IPS DF 6.9 (cell line): ENCODE data around the gene DEF6.

Experiments
- DNase-seq: peaks from one replicate; pipeline ENCODE4 v3.0.0-alpha.2; 2013; ENCODE audit warnings: low read depth, low spot score
- H3K27ac ChIP-seq: one replicate; pipeline ENCODE4 v1.5.1; 2013; ENCODE audit warnings: low read length, control low read depth
- H3K27me3 ChIP-seq: 2 replicates; pipeline ENCODE4 v1.6.1; 2013; ENCODE audit warnings: mild to moderate bottlenecking, low read length; ENCODE audit not compliant: control insufficient read depth, insufficient read depth
- H3K36me3 ChIP-seq: 2 replicates; pipeline ENCODE4 v1.6.1; 2013; ENCODE audit warnings: low read length; ENCODE audit not compliant: control insufficient read depth, insufficient read depth
- H3K4me1 ChIP-seq: 2 replicates; pipeline ENCODE4 v1.6.1; 2013; ENCODE audit warnings: low read length; ENCODE audit not compliant: control insufficient read depth, insufficient read depth
- H3K4me3 ChIP-seq: 2 replicates; pipeline ENCODE4 v1.5.1; 2013; ENCODE audit warnings: mild to moderate bottlenecking, low read length
- H3K9me3 ChIP-seq: 2 replicates; pipeline ENCODE4 v1.6.1; 2013; ENCODE audit warnings: low read length, inconsistent platforms; ENCODE audit not compliant: control insufficient read depth, insufficient read depth
- WGBS: extraction: QIAGEN DNeasy Blood & Tissue Kit; methylation state at CpG from one replicate; pipeline ENCODE4 v1.1.7; 2013; ENCODE audit warnings: mixed read lengths, missing lambda C conversion rate; ENCODE audit not compliant: insufficient read length, insufficient coverage; 5-methylcytosine and 5-hydroxymethylcytosine counted together

Gene DEF6

DNA sequence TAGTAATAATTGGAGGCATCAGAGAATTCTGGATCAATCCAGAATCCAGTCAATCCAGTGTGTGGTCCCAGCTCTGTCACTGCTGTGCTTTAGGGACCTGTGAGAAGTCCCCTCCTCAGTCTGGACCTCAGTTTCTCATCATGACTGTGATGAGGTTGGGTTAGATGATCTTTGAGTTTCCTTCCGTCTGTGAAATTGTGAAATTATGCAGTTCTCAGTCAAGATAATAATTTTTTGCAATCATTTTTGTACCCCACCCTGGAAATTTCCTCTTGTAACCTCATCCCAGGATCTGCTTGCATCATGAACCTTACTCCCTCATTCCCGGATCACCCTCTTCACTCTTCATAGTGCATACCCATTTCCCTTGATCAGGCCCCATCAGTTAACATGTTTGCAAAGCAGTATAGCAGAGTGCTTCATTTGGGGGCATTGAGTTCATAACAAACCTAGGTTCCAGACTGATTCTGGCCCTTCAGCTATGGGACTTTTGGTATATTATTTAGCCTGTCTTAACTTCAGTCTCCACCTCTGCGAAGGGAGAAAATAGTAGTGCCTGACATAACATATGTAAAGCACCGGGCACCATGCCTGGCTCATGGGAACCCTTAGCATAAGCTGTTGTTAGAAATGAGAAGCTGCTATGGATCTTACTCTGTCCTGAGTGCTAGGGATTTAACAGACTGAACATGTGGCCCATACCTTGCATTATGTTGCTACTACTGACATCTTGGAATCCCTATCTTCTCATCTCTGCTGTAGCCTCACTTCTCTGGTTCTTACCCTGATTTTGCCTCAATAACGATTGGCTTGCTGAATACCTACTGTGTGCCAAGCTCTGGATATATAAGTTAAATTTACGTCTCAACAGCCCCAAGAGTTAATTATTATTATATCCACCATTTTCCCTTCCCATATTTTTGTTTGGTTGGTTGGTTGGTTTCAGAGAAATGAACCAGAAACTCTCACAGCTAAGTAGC lies 36.7 kb upstream of the DEF6 start:
- H3K27me3 ChIP-seq: no peaks in the 10 kb centered on the region
- WGBS: no CpG with 5 or more reads among the region's 6 CpGs
- H3K27ac ChIP-seq: no peak overlapping the region
- H3K9me3 ChIP-seq: no peaks in the 10 kb centered on the region
- H3K36me3 ChIP-seq: no peaks in the 10 kb centered on the region
- H3K4me1 ChIP-seq: no peaks in the 10 kb centered on the region
- DNase-seq: no peak
- H3K4me3 ChIP-seq: no peak overlapping the region; the same call in 1 of the 2 replicates

DNA sequence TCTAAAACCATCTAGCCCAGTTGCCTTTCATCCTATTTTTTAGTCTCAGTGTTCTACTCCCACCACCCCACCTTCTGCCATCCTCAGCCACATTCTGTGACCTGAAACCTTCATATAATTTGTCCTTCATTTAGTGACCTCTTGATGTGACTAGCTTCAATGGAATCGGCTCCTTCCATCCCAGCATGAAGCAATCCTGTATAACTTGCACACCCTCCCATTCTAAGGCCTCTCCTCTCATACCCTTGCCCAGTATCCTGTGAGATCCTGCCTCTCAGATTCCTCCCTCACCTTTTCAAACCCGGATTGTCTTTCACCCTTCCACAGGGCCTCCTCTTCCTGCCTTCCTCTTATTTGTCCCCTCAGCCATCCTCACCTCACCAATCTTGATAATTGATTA lies 35.0 kb upstream of the DEF6 start:
- WGBS: no CpG with 5 or more reads among the region's 2 CpGs
- DNase-seq: no peak
- no peaks in the 10 kb centered on the region for H3K9me3 ChIP-seq

DNA sequence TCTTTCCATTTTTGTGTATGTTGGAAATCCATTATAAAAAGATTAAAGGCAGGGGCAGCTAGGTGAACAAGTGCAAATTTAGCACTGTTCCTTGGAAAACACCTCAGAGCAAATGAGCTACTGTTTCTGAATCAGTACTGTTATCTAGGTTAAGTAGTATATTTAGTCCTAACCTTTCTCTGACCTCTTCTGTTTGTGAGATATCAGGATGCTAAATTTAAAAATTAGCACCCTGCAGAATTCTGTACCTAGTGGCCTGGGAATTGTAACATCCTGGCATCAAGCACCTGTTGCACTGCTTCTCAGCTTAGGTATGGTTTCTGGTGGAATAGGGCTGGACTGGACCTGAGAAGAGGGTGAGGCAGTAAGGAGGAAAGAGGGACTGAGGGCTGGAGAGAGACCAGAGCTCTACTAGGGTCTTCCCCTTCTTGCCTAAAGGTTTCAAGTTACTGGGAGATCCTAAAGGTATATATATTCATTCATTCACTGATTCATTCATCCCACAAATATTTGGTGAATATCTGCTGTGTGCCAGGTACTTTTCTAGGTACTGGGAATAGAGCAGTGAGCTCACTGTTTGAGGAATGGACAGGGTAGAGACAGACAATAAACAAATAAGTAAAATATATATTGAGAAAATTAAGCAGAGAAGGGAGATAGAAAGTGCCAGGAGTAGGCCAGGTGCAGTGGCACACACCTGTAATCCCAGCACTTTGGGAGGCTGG lies 32.9 kb upstream of the DEF6 start:
- Histone ChIP-seq H3K4me3 (no peak overlapping the region), H3K4me1 (no peaks in the 10 kb centered on the region), H3K27ac (no peak overlapping the region), H3K27me3 (no peaks in the 10 kb centered on the region), H3K9me3 (no peaks in the 10 kb centered on the region), H3K36me3 (no peaks in the 10 kb centered on the region)
- no peak for DNase-seq

More for the DNA sequence above, 35.0 kb upstream of the DEF6 start:
- no peak overlapping the region for H3K4me3 ChIP-seq
- no peaks in the 10 kb centered on the region for H3K36me3 ChIP-seq
- no peaks in the 10 kb centered on the region for H3K4me1 ChIP-seq
- H3K27me3 ChIP-seq: no peaks in the 10 kb centered on the region
- no peak overlapping the region for H3K27ac ChIP-seq

DNA sequence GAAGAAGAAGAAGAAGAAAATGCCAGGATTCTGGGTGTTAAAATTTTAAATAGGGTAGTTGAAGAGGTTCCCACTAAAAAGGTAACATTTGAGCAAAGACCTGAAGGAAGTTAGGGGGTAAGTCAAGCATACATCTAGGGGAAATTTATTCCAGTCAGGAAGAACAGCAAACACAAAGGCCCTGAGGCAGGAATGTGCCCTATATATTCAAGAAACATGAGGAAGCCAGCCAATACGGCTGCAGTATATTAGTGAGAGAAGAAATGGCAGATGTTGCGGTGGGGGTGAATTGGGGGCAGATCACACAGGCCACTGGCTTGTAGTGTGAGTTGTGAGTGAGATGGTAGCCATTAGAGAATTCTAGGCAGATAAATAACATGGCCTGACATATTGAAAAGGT lies 32.1 kb upstream of the DEF6 start:
- Histone ChIP-seq H3K36me3 (no peaks in the 10 kb centered on the region), H3K4me3 (no peak overlapping the region), H3K9me3 (no peaks in the 10 kb centered on the region), H3K27ac (no peak overlapping the region), H3K27me3 (no peaks in the 10 kb centered on the region), H3K4me1 (no peaks in the 10 kb centered on the region)
- WGBS: no CpG with 5 or more reads among the region's 2 CpGs
- DNase-seq: no peak

DNA sequence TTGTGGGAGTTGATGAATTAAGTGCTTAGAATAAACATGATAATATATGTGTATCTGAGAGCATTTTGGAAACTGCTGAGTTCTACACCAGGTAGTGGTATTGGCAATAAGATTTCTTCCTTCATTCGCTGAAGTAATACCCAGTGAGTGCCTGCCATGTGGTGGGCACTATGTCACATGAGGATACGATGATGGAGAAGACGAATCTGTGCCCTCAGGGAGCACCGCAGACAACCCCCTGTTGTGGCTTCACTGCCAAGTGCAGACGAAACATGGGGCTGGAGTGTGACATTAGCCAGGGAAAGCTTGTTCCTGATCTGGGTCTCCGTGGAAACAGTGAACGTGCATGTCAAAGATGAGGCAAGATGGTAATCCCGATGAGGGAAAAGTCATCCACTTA lies 30.2 kb upstream of the DEF6 start:
- no peaks in the 10 kb centered on the region for H3K4me1 ChIP-seq
- no peaks in the 10 kb centered on the region for H3K27me3 ChIP-seq
- no peaks in the 10 kb centered on the region for H3K36me3 ChIP-seq
- DNase-seq: no peak
- H3K4me3 ChIP-seq: no peak overlapping the region
- H3K27ac ChIP-seq: no peak overlapping the region
- no peaks in the 10 kb centered on the region for H3K9me3 ChIP-seq
- WGBS: no CpG with 5 or more reads among the region's 8 CpGs

DNA sequence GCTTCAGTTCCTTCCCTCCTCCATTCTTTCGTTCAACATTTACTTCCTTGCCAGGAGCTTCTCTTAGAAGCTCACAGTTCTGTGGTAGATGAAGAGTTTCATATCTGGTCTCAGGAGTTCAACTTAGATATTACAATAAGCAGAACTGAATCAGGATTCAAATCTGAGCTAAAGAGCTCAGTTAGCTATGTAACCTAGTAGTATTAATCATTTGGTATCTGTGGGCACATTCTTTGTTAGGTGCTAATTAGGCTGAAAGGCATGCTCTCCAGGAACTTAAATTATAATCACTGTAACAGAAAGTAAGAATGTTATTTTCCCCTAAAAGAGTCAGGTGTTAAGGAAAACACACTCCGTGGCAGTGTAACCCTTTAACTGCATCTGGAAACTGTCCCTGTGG lies 29.7 kb upstream of the DEF6 start:
- H3K27ac ChIP-seq: no peak overlapping the region
- no peak for DNase-seq
- no peaks in the 10 kb centered on the region for H3K27me3 ChIP-seq
- H3K4me1 ChIP-seq: no peaks in the 10 kb centered on the region
- no peak overlapping the region for H3K4me3 ChIP-seq
- no peaks in the 10 kb centered on the region for H3K9me3 ChIP-seq
- WGBS: no CpG with 5 or more reads among the region's 2 CpGs
- no peaks in the 10 kb centered on the region for H3K36me3 ChIP-seq

DNA sequence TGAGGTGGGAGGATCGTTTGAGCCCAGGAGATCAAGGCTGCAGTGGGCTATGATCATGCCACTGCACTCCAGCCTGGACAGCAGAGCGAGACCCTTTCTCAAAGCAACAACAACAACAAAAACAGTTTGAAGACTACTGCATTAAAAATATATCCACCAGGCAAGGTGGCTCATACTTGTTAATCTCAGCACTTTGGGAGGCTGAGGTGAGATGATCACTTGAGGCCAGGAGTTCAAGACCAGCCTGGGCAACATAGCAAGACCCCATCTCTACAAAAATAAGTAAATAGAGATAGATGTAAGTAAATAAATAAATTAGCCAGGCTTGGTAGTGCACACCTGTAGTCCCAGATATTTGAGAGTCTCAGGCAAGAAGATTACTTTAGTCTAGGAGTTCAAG lies 25.6 kb upstream of the DEF6 start:
- no CpG with 5 or more reads among the region's 2 CpGs for WGBS
- no peak for DNase-seq
- Histone ChIP-seq H3K4me1 (0 out of 2 replicates have a peak, but pooled peaks cover 1% of the 10 kb centered on the region), H3K27ac (no peak overlapping the region), H3K9me3 (no peaks in the 10 kb centered on the region), H3K36me3 (no peaks in the 10 kb centered on the region), H3K4me3 (no peak overlapping the region), H3K27me3 (no peaks in the 10 kb centered on the region)

DNA sequence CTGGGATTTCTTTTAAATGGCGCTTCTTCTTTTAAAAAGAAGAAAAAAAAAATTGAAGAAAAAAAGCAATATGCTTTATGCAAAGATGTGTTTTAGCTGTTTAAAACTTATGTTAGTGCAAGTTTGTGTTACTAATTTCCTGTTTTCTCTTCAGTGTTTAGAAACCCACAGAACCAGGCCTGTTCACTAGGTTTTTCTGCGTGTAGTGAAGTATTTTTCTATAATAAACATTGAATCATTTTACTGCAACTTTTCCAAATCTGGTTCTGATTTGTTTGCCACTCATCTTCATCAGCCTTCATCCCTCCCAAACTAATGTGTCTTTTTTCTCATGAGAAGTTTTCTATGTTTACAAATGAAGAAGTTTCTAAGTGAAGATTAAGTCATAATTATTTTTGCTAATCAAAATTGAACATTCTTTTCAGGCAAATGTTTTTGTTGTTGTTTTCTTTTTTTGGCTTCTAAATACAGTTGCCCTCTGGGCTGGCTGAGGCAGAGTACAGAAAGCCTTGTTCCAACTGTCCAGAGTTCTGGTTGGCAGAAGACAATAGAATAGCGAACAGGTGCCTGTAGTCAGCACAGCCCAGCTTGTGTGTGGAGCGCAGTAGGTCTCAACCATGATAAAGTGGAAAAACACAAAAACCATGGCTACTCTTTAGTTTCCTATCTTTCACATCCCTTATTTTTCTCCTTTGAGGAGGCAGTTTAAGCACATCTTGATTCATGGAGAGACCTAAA lies 23.6 kb upstream of the DEF6 start:
- Histone ChIP-seq H3K9me3 (no peaks in the 10 kb centered on the region), H3K4me1 (0 out of 2 replicates have a peak, but pooled peaks cover 1% of the 10 kb centered on the region), H3K4me3 (no peak overlapping the region), H3K27ac (no peak overlapping the region), H3K36me3 (no peaks in the 10 kb centered on the region), H3K27me3 (no peaks in the 10 kb centered on the region)
- no CpG with 5 or more reads among the region's 4 CpGs for WGBS
- no peak for DNase-seq

DNA sequence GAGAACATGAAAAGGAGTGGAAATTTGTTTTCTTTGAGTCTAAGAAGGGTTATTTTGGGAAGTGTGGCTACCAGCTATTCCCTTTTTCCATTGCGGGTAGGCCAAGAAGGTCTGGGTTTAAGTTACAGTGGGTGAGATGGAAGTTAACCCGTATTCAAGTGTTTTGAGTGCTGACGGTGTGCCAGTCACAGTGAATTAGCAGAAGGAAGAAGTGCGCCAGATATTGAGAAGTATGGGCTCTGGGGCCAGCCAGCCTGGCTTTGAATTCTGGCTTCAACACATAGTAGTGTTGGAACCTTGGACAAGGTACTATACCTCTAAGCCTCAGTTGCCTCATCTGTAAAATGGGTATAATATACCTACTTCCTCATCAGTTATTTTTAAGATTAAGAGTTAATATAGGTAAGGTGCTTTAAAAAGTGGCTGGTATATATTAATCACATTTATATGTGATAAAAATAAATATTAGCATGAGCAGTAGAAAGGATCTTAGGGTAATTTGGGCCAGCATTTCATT lies 21.8 kb upstream of the DEF6 start:
- Histone ChIP-seq H3K27ac (no peak overlapping the region), H3K4me3 (no peak overlapping the region), H3K27me3 (no peaks in the 10 kb centered on the region), H3K9me3 (no peaks in the 10 kb centered on the region), H3K4me1 (0 out of 2 replicates have a peak, but pooled peaks cover 1% of the 10 kb centered on the region), H3K36me3 (no peaks in the 10 kb centered on the region)
- WGBS: no CpG with 5 or more reads among the region's 4 CpGs
- DNase-seq: no peak

DNA sequence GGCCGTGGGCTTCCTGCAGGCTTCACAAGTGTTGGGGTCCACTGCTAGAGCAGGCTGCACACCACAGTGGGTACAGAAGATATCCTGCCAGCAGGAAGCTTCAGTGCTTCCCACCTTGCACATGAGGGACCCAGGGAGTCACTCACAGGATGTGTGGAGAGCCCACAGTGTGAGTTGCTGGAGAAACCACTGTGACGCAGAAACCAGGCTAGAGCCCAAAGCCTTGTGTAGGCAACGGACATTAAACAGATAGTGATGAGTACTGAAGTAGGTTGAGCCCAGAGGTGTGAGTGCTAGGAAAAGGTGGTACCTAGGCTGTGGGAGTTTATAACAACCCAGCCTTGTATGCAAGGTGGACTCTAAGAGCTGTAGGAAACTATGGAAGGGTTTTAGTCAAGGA lies 18.9 kb upstream of the DEF6 start:
- Histone ChIP-seq H3K4me3 (no peak overlapping the region), H3K4me1 (0 out of 2 replicates have a peak, but pooled peaks cover 1% of the 10 kb centered on the region), H3K9me3 (no peaks in the 10 kb centered on the region), H3K27ac (no peak overlapping the region), H3K27me3 (no peaks in the 10 kb centered on the region), H3K36me3 (no peaks in the 10 kb centered on the region)
- DNase-seq: no peak
- no CpG with 5 or more reads among the region's 3 CpGs for WGBS
